ENCODE measurements around the gene RNF130.

The RNF130 gene

DNA sequence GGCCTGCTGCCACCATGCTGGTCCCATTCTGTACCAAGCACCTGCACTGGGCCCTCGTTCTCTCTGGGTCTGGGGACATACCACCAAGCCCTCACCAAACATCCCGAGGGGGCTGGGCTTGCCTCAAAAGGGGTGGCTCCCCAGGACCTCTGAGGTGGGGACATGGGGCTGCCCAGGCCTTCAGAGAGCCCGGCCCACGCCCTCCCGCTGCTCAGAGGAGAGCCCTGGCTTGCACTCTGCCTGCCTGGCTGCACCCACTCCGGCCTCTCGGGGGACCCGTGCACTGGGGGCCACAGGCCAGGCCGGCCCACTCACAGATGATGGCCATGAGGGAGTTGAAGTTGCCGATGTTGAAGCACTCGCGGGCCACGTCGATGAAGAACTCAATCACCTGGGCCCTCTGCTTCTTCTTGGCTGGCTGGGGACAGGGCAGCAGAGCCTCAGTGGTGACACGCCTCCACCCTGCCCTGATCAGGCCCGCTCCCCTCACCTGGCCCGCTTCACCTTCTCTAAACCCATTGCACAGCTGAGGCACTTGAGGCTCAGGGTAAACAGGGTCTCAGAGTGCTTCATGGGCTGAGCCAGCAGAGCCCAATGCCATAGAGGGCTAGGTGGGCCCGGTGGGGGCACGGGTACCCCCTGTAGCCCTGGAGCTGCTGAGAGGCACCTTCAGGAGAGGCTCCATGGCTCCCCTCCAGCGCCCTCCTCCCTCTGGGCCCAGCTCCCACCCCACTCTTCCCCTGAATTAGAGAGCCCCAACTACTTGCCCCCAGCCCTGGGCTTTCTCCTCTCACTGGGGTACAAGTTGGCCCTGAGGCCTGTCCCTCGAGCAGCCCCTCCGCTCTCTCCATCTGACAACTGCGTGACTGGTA lies 47.7 kb upstream of the RNF130 start:
- TF ChIP-seq EP300 (IDR thresholded peaks at IDR 0.05; ENCODE audit: borderline replicate concordance): no peak
- no peak for TF ChIP-seq TCF12 (IDR thresholded peaks at IDR 0.05; ENCODE audit: low read depth)
- no peak for TF ChIP-seq TEAD4 (IDR thresholded peaks at IDR 0.05)
- TF ChIP-seq, protein P1, sequence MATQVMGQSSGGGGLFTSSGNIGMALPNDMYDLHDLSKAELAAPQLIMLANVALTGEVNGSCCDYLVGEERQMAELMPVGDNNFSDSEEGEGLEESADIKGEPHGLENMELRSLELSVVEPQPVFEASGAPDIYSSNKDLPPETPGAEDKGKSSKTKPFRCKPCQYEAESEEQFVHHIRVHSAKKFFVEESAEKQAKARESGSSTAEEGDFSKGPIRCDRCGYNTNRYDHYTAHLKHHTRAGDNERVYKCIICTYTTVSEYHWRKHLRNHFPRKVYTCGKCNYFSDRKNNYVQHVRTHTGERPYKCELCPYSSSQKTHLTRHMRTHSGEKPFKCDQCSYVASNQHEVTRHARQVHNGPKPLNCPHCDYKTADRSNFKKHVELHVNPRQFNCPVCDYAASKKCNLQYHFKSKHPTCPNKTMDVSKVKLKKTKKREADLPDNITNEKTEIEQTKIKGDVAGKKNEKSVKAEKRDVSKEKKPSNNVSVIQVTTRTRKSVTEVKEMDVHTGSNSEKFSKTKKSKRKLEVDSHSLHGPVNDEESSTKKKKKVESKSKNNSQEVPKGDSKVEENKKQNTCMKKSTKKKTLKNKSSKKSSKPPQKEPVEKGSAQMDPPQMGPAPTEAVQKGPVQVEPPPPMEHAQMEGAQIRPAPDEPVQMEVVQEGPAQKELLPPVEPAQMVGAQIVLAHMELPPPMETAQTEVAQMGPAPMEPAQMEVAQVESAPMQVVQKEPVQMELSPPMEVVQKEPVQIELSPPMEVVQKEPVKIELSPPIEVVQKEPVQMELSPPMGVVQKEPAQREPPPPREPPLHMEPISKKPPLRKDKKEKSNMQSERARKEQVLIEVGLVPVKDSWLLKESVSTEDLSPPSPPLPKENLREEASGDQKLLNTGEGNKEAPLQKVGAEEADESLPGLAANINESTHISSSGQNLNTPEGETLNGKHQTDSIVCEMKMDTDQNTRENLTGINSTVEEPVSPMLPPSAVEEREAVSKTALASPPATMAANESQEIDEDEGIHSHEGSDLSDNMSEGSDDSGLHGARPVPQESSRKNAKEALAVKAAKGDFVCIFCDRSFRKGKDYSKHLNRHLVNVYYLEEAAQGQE (IDR thresholded peaks at IDR 0.05; ENCODE audit: low read depth): no peak
- no peak for TF ChIP-seq FOXM1 (IDR thresholded peaks at IDR 0.05; ENCODE audit: borderline replicate concordance, low read depth)
- TF ChIP-seq TAF1 (IDR thresholded peaks at IDR 0.05; ENCODE audit: low read depth): no peak
- TF ChIP-seq NFIC (IDR thresholded peaks at IDR 0.05): no peak
- no peak for TF ChIP-seq RAD21 (IDR thresholded peaks at IDR 0.05; ENCODE audit: low read depth)
- no peak for TF ChIP-seq CREB1 (IDR thresholded peaks at IDR 0.05; ENCODE audit: low read depth)
- TF ChIP-seq YY1 (IDR thresholded peaks at IDR 0.05; ENCODE audit: low read depth): no peak
- no peak for TF ChIP-seq EGR1 (IDR thresholded peaks at IDR 0.05)
- TF ChIP-seq, protein P2, sequence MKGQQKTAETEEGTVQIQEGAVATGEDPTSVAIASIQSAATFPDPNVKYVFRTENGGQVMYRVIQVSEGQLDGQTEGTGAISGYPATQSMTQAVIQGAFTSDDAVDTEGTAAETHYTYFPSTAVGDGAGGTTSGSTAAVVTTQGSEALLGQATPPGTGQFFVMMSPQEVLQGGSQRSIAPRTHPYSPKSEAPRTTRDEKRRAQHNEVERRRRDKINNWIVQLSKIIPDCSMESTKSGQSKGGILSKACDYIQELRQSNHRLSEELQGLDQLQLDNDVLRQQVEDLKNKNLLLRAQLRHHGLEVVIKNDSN (IDR thresholded peaks at IDR 0.05): no peak
- TF ChIP-seq CEBPB (IDR thresholded peaks at IDR 0.05): no peak
- no peak for TF ChIP-seq ZBTB7A (IDR thresholded peaks at IDR 0.05; ENCODE audit: low read depth)
- TF ChIP-seq, protein P3, sequence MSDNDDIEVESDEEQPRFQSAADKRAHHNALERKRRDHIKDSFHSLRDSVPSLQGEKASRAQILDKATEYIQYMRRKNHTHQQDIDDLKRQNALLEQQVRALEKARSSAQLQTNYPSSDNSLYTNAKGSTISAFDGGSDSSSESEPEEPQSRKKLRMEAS (IDR thresholded peaks at IDR 0.05): no peak

DNA sequence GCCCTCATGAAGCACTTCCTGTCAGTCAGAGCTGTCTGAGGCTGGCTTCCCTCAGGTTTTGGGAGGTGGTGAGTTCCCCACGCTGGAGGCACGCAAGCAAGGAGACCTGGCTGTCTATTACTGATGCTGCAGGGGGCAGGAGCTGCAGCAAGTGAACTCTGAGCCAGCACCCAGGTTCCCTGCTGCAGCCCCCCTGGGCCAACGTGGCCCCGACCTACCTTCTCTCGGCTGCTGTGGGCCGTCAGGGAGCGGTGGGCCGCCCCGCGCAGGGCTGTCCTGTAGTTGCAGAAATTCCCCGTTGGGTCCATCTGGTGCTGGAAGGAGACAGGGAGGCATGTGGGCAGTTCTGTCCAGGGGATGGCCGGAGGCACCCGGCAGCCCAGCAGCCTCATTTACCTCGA lies 46.8 kb upstream of the RNF130 start:
- TF ChIP-seq TCF12 (IDR thresholded peaks at IDR 0.05; ENCODE audit: low read depth) (no peak), NFIC (IDR thresholded peaks at IDR 0.05) (no peak), EP300 (IDR thresholded peaks at IDR 0.05; ENCODE audit: borderline replicate concordance) (no peak), RAD21 (IDR thresholded peaks at IDR 0.05; ENCODE audit: low read depth) (no peak), CEBPB (IDR thresholded peaks at IDR 0.05) (no peak), TAF1 (IDR thresholded peaks at IDR 0.05; ENCODE audit: low read depth) (no peak)
- TF ChIP-seq, protein P2 (IDR thresholded peaks at IDR 0.05): no peak
- TF ChIP-seq, protein P3 (IDR thresholded peaks at IDR 0.05): no peak
- TF ChIP-seq, protein P1 (IDR thresholded peaks at IDR 0.05; ENCODE audit: low read depth): no peak

DNA sequence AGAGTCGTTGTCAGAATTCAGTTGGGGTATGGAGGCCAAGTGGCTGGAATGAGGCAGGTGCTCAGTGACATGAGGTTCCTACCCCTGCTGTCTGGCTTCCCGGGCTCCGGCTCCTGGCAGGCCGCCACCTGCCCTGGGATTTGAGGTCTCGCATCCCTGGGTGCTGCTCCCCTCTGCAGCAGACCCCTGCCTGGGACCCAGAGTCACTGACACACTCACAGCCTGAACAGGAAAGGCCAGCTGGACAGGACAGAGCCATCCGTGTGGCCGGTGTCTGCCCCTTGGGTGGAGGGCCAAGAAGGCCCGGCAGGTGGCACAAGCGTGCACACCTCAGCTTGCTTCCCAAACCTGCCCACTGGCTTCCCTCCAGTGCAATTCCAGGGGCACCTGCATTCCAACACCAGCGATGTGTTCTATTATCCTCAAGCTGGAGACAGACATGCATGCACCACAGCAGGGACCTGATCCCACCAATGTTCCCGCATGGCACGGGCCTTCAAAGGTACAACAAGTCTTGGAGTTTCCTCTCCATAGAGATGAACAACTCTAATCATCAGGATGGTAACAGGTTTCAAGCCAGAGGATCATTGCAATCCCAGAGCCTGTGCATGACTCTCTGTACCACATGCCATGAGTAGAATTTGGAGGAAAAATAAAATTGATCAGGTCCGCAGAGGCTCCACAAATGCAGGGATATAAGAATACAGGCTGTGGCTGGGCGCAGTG lies 45.6 kb upstream of the RNF130 start:
- TF ChIP-seq RAD21 (IDR thresholded peaks at IDR 0.05; ENCODE audit: low read depth) (peak; percentile 70), TAF1 (IDR thresholded peaks at IDR 0.05; ENCODE audit: low read depth) (no peak), FOXM1 (IDR thresholded peaks at IDR 0.05; ENCODE audit: borderline replicate concordance, low read depth) (no peak), EGR1 (IDR thresholded peaks at IDR 0.05) (no peak), NFIC (IDR thresholded peaks at IDR 0.05) (peak; percentile 41), CEBPB (IDR thresholded peaks at IDR 0.05) (no peak), ZBTB7A (IDR thresholded peaks at IDR 0.05; ENCODE audit: low read depth) (no peak), YY1 (IDR thresholded peaks at IDR 0.05; ENCODE audit: low read depth) (no peak), TEAD4 (IDR thresholded peaks at IDR 0.05) (peak; percentile 62), CREB1 (IDR thresholded peaks at IDR 0.05; ENCODE audit: low read depth) (no peak), TCF12 (IDR thresholded peaks at IDR 0.05; ENCODE audit: low read depth) (no peak; the same call in 1 of the 2 replicates), EP300 (IDR thresholded peaks at IDR 0.05; ENCODE audit: borderline replicate concordance) (no peak)
- TF ChIP-seq, protein P2 (IDR thresholded peaks at IDR 0.05): no peak
- TF ChIP-seq, protein P1 (IDR thresholded peaks at IDR 0.05; ENCODE audit: low read depth): no peak
- TF ChIP-seq, protein P3 (IDR thresholded peaks at IDR 0.05): peak; percentile 60; the same call in 1 of the 2 replicates
